Tibial artery (tissue), 4 donors: ENCODE measurements around the gene SGTA.

Experiments
- DNase-seq, 2 donors: peaks; one replicate each; pipeline ENCODE4 v3.0.0-alpha.2; 2019
- H3K27ac ChIP-seq, 2 donors: fragments of 200-600 bp; sonication (generic) in 1 of 2; 1 replicate in 1 of 2; 2 replicates in 1 of 2; pipeline ENCODE4 v1.5.1; 2018 to 2019; ENCODE audit warnings: mild to moderate bottlenecking in 1 of 2
- H3K27me3 ChIP-seq, 2 donors: fragments of 200-600 bp; sonication (generic) in 1 of 2; one replicate each; pipeline versions ENCODE4 v1.5.1 to v1.6.0; 2016 to 2019
- H3K36me3 ChIP-seq, 3 donors: fragments of 200-600 bp; sonication (generic) in 2 of 3; one replicate each; pipeline ENCODE4 v1.5.1; 2016 to 2019; ENCODE audit warnings: mild to moderate bottlenecking in 2 of 3
- H3K4me1 ChIP-seq, 4 donors: fragments of 200-600 bp; sonication (generic) in 2 of 4; 1 replicate in 3 of 4; 2 replicates in 1 of 4; pipeline ENCODE4 v1.5.1; 2016 to 2019
- H3K4me3 ChIP-seq, 2 donors: fragments of 200-600 bp; sonication (generic) in 1 of 2; 1 replicate in 1 of 2; 2 replicates in 1 of 2; pipeline ENCODE4 v1.5.1; 2018 to 2019; ENCODE audit warnings: mild to moderate bottlenecking in 2 of 2
- H3K9me3 ChIP-seq, 3 donors: fragments of 200-600 bp; sonication (generic) in 1 of 3; one replicate each; pipeline ENCODE4 v1.5.1; 2016 to 2019
- intact Hi-C: fragments of 100-400 bp; cut with DNase I; formaldehyde crosslinking; loops from one replicate; pipeline ENCODE4 v1.15.0; 2023; ENCODE audit warnings: low total_unique reads
- TF ChIP-seq, protein P1 (sequence below), 2 experiments: fragments of 200-600 bp in 1 of 2; fragments of 450-650 bp in 1 of 2; IDR thresholded peaks; one replicate each; pipeline ENCODE4 v1.5.1; 2017 to 2019; ENCODE audit warnings: antibody characterized with exemption in 2 of 2, mild to moderate bottlenecking in 1 of 2, moderate library complexity in 1 of 2

Gene SGTA

DNA sequence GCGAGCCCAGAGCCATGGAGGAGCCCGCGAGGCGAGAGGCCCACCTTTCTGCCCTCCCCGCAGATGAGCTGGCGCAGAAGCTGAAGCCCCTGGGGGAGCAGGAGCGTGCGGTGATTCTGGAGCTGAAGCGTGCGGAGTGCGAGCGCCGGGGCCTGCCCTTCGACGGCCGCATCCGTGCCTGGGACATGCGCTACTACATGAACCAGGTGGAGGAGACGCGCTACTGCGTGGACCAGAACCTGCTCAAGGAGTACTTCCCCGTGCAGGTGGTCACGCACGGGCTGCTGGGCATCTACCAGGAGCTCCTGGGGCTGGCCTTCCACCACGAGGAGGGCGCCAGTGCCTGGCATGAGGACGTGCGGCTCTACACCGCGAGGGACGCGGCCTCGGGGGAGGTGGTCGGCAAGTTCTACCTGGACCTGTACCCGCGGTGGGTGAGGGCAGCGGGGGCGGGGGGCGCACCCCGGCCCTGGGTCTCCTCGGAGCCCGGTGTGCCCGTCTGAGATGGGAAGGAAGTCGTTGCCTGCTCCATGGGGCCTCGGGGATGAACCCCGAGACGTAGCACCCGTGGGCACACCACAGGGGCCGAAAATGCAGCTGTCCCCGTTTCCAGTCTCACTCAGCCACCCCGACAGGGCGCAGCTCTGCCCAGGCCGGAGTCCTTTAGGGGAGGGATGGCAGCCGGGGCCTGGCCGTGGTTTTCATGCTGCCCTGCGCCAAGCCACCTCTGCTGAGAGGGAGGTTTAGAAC, 24.5 kb upstream of the SGTA start:
- Histone ChIP-seq H3K9me3 (no peaks in the 10 kb centered on the region), H3K4me1 (no peaks in the 10 kb centered on the region), H3K4me3 (no peak overlapping the region), H3K36me3 (peaks cover 4 to 100% (median 68%) of the 10 kb centered on the region in 3 donors), H3K27ac (no peak overlapping the region), H3K27me3 (no peaks in the 10 kb centered on the region)
- intact Hi-C loops, result no loop called here
- TF ChIP-seq, protein P1, sequence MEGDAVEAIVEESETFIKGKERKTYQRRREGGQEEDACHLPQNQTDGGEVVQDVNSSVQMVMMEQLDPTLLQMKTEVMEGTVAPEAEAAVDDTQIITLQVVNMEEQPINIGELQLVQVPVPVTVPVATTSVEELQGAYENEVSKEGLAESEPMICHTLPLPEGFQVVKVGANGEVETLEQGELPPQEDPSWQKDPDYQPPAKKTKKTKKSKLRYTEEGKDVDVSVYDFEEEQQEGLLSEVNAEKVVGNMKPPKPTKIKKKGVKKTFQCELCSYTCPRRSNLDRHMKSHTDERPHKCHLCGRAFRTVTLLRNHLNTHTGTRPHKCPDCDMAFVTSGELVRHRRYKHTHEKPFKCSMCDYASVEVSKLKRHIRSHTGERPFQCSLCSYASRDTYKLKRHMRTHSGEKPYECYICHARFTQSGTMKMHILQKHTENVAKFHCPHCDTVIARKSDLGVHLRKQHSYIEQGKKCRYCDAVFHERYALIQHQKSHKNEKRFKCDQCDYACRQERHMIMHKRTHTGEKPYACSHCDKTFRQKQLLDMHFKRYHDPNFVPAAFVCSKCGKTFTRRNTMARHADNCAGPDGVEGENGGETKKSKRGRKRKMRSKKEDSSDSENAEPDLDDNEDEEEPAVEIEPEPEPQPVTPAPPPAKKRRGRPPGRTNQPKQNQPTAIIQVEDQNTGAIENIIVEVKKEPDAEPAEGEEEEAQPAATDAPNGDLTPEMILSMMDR (IDR thresholded peaks at IDR 0.05), result no peak
- no peak for DNase-seq

DNA sequence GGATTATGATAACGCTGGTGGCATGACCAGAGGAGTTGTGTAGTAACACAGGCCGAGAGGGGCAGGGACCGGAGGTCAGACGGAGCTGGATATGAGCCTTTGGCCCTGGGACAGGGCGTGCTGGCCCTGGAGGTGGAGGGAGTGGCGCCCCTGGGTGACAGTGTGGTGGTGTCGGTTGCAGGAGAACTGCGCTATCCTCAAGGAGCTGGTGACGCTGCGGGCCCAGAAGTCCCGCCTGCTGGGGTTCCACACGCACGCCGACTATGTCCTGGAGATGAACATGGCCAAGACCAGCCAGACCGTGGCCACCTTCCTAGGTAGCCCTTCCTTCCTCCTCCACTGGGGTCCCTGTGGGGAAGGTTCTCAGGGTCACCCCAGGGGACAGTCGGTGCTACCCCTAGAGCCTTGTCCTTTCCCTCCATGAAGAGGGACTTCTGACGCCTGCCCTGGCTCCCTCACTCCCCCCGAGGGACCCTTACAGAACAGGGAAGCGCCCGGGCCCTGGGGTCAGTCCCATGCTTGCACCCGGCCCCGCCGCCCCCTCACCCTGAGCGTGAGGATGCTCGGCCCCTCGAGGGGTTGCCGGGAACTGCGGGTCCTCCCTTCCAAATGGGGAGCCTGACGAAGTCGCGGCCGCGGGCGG, 23.8 kb upstream of the SGTA start:
- Histone ChIP-seq H3K4me1 (no peaks in the 10 kb centered on the region), H3K4me3 (no peak overlapping the region), H3K27ac (no peak overlapping the region), H3K36me3 (peaks cover 4 to 98% (median 68%) of the 10 kb centered on the region in 3 donors), H3K27me3 (no peaks in the 10 kb centered on the region), H3K9me3 (no peaks in the 10 kb centered on the region)
- no peak for DNase-seq
- TF ChIP-seq, protein P1 (IDR thresholded peaks at IDR 0.05), result no peak
- intact Hi-C loops, result no loop called here

GRCh38 chr19:2805991-2806649, 23.0 kb upstream of the SGTA start:
- Histone ChIP-seq H3K27ac (no peak overlapping the region), H3K27me3 (no peaks in the 10 kb centered on the region), H3K9me3 (no peaks in the 10 kb centered on the region), H3K4me3 (no peak overlapping the region), H3K36me3 (peaks cover 4 to 98% (median 68%) of the 10 kb centered on the region in 3 donors), H3K4me1 (no peaks in the 10 kb centered on the region)
- intact Hi-C loops, result no loop called here
- TF ChIP-seq, protein P1 (IDR thresholded peaks at IDR 0.05), result no peak
- DNase-seq, result no peak

DNA sequence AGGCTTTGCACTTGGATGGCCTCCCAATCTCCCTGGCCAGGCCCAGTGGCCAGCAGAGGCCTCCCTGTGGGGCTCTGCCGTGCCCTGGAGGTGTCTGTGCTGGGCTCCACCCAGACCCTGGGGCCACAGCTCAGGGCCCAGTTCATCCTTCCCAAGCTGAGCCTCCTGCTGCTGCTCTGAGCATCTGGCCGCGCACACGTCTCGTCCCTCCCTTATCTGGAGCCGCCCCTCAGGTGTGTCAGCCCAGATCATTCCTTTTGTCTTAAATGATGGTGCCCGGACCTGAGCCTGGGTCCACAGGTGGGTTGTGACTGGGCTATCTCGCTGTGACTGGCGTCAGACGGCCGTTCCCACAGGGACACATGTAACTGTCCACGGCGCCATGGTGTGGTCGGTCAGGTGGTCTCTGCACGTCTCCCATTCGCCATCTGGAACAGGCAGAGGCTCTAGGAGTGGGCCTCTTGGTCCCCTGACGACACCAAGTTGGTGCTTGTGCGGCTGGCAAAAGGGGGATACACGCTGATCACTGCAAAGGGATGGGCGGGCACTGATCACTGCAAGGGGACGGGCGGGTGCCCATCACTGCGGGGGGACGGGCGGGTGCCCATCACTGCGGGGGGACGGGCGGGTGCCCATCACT, 22.3 kb upstream of the SGTA start:
- peaks cover 4 to 98% (median 70%) of the 10 kb centered on the region in 3 donors for H3K36me3 ChIP-seq
- intact Hi-C loops, result no loop called here
- no peaks in the 10 kb centered on the region for H3K4me1 ChIP-seq
- TF ChIP-seq, protein P1 (IDR thresholded peaks at IDR 0.05), result no peak
- H3K4me3 ChIP-seq, result no peak overlapping the region
- H3K27me3 ChIP-seq, result no peaks in the 10 kb centered on the region
- no peak overlapping the region for H3K27ac ChIP-seq
- H3K9me3 ChIP-seq, result no peaks in the 10 kb centered on the region
- DNase-seq, result no peak

DNA sequence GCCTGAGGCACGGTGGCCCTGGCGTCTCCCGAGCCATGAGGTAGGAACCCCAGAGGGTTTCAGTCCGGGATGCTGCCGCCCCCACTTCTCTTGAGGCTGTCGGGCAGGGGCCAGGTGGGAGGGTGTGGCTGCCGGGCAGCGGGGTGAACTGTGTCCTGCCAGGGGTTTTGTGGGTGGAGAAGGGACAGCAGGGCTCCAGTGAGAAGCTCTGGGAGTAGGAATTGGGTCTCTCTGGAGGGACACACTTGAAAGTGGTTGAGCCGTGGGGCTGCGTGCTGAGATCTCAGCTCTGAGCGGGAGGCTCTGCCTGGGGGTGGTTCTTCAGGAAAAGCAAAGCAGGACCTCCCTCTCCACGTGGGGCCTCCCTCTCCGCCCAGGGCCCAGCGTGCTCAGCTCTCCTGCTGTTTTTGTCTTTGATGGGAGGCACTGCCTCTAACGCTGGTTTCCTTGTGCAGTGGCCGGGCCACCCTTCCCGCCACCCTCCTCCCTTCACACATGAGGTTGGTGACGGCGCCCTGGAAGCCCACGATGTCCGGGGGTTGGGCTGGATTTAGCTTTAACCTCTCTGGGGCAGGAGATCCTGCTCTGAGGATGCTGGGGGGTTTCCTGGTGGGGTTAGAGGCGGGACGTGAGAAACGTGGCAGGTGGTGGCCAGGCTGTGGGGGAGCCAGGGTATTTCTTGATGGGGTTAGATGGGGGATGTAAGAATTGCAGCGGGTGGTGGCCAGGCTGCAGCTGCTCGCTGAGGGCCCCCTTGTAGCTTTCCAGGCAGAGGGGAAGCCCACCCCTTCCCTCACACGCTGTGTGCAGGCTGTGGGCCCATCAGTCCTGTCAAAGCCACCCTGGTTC, 21.3 kb upstream of the SGTA start:
- no peak for DNase-seq
- Histone ChIP-seq H3K27ac (no peak overlapping the region), H3K4me3 (no peak overlapping the region), H3K27me3 (no peaks in the 10 kb centered on the region), H3K36me3 (peaks cover 9 to 98% (median 65%) of the 10 kb centered on the region in 3 donors), H3K9me3 (no peaks in the 10 kb centered on the region), H3K4me1 (no peaks in the 10 kb centered on the region)
- TF ChIP-seq, protein P1 (IDR thresholded peaks at IDR 0.05), result no peak
- intact Hi-C loops, result no loop called here
